ENCODE measurements around the gene ISYNA1.

The ISYNA1 gene

DNA sequence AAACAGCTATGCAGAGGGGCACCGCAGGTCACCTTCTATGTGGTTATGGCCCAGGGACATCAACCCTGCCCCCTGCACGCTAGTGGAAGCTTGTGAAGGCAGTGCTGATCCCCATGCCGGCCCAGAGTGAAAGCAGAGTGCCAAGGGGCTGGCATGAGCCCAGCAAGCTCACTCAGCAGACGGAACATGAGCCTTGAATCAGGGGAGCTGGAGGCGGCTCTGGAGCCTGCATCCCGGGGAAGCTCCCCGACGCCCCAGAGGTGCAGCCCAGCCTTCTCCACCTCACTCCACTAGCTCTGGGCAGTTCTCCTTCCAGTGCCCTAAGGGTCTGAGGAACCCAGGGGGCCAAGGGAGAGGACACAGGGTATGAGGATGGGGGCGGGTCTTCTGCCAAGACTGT, 19.0 kb upstream of the ISYNA1 start:
- no peak overlapping the region for H3K4me3 ChIP-seq (ENCODE audit: low read depth, low read length)
- in situ Hi-C loops (cut with HindIII; ENCODE audit: low pct_ligation_motif_present, low sequenced_read_pairs) = no loop called here
- H3K36me3 ChIP-seq (replicated peaks) = peaks cover 35% of the 10 kb centered on the region
- no peak for DNase-seq
- TF ChIP-seq, protein P1, sequence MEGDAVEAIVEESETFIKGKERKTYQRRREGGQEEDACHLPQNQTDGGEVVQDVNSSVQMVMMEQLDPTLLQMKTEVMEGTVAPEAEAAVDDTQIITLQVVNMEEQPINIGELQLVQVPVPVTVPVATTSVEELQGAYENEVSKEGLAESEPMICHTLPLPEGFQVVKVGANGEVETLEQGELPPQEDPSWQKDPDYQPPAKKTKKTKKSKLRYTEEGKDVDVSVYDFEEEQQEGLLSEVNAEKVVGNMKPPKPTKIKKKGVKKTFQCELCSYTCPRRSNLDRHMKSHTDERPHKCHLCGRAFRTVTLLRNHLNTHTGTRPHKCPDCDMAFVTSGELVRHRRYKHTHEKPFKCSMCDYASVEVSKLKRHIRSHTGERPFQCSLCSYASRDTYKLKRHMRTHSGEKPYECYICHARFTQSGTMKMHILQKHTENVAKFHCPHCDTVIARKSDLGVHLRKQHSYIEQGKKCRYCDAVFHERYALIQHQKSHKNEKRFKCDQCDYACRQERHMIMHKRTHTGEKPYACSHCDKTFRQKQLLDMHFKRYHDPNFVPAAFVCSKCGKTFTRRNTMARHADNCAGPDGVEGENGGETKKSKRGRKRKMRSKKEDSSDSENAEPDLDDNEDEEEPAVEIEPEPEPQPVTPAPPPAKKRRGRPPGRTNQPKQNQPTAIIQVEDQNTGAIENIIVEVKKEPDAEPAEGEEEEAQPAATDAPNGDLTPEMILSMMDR (IDR thresholded peaks at IDR 0.05; ENCODE audit: low read depth, low read length, missing control alignments) = no peak
- no peaks in the 10 kb centered on the region for H3K27me3 ChIP-seq (replicated peaks)
- H3K27ac ChIP-seq = no peak overlapping the region

GRCh38 chr19:18456279-18456678, 18.3 kb upstream of the ISYNA1 start:
- Histone ChIP-seq H3K27ac (no peak overlapping the region), H3K36me3 (replicated peaks) (peaks cover 28% of the 10 kb centered on the region), H3K4me3 (ENCODE audit: low read depth, low read length) (no peak overlapping the region), H3K27me3 (replicated peaks) (no peaks in the 10 kb centered on the region)
- no peak for DNase-seq
- in situ Hi-C loops (cut with HindIII; ENCODE audit: low pct_ligation_motif_present, low sequenced_read_pairs) = no loop called here
- TF ChIP-seq, protein P1 (IDR thresholded peaks at IDR 0.05; ENCODE audit: low read depth, low read length, missing control alignments) = no peak

DNA sequence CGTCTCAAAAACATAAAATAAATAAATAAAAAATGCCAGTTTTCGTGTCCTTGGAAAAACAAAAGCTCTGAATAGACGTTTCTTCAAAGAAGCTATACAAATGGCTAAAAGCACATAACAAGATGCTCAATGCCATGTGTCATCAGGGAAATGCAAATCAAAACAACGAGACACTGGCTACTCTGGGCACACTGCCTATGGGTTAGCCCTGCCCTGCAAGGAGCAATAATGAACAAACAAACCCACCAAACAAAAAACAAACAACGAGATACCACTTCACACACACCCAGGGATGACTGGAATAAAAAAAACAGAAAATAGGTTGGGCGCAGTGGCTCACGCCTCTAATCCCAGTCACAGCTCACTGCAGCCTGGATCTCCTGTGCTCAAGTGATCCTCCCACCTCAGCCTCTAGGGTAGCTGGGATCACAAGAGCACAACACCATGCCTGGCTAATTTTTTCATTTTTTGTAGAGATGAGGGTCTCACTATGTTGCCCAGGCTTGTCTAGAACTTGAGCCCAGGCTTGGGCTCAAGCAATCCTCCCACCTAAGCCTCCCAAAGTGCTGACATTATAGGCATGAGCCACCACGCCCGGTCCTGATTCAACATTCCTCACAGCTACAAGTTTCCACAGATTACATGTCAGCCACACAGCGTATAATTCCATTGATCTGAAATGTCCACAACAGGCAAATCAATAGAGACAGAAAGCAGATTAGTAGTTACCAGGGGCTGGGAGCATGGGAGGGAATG, 15.5 kb upstream of the ISYNA1 start:
- no peak overlapping the region for H3K27ac ChIP-seq
- no peak overlapping the region for H3K4me3 ChIP-seq (ENCODE audit: low read depth, low read length)
- no peaks in the 10 kb centered on the region for H3K27me3 ChIP-seq (replicated peaks)
- H3K36me3 ChIP-seq (replicated peaks) = peaks cover 29% of the 10 kb centered on the region
- TF ChIP-seq, protein P1 (IDR thresholded peaks at IDR 0.05; ENCODE audit: low read depth, low read length, missing control alignments) = no peak
- no peak for DNase-seq
- in situ Hi-C loops (cut with HindIII; ENCODE audit: low pct_ligation_motif_present, low sequenced_read_pairs) = no loop called here

GRCh38 chr19:18452386-18452785, 14.5 kb upstream of the ISYNA1 start:
- DNase-seq = no peak
- in situ Hi-C loops (cut with HindIII; ENCODE audit: low pct_ligation_motif_present, low sequenced_read_pairs) = no loop called here
- TF ChIP-seq, protein P1 (IDR thresholded peaks at IDR 0.05; ENCODE audit: low read depth, low read length, missing control alignments) = no peak

GRCh38 chr19:18450931-18451836, 13.3 kb upstream of the ISYNA1 start:
- no peaks in the 10 kb centered on the region for H3K27me3 ChIP-seq (replicated peaks)
- TF ChIP-seq, protein P1 (IDR thresholded peaks at IDR 0.05; ENCODE audit: low read depth, low read length, missing control alignments) = peak; percentile 97
- no peak overlapping the region for H3K4me3 ChIP-seq (ENCODE audit: low read depth, low read length)
- H3K36me3 ChIP-seq (replicated peaks) = peaks cover 31% of the 10 kb centered on the region
- no peak overlapping the region for H3K27ac ChIP-seq
- DNase-seq = peak; percentile 75
- in situ Hi-C loops (cut with HindIII; ENCODE audit: low pct_ligation_motif_present, low sequenced_read_pairs) = no loop called here

More at GRCh38 chr19:18452386-18452785, 14.5 kb upstream of the ISYNA1 start:
- H3K27me3 ChIP-seq (replicated peaks) = no peaks in the 10 kb centered on the region
- no peak overlapping the region for H3K4me3 ChIP-seq (ENCODE audit: low read depth, low read length)
- H3K36me3 ChIP-seq (replicated peaks) = peaks cover 29% of the 10 kb centered on the region
- no peak overlapping the region for H3K27ac ChIP-seq

Data from brain microvascular endothelial cell (primary cell).